Small intestine (tissue), 7 donors: ENCODE results near the gene WNT4. TPM values are rescaled to one million over a fixed set of nuclear protein-coding genes. Genes with fewer than 3 reads are reported as not detected.

Experiments used
- DNase-seq, 2 donors: peaks; one replicate each; pipeline versions ENCODE4 v3.0.0 to v3.0.0-alpha.2; 2013
- FAIRE-seq: peaks from 2 replicates; lab custom pipeline; 2012; peaks lifted over from hg19 to GRCh38; lab: Jason Lieb, UNC
- H3K27ac ChIP-seq, 3 donors: one replicate each; pipeline ENCODE4 v1.5.1; 2013; ENCODE audit warnings: low read length in 2 of 3, mild to moderate bottlenecking in 2 of 3, control low read depth in 1 of 3, inconsistent platforms in 1 of 3, low read depth in 1 of 3, moderate library complexity in 1 of 3
- H3K27me3 ChIP-seq, 3 donors: one replicate each; pipeline ENCODE4 v1.6.1; 2013; ENCODE audit warnings: low read length in 3 of 3, inconsistent platforms in 1 of 3; ENCODE audit not compliant: control insufficient read depth in 3 of 3, insufficient read depth in 3 of 3
- H3K36me3 ChIP-seq, 3 donors: one replicate each; pipeline ENCODE4 v1.6.1; 2013; ENCODE audit warnings: low read length in 3 of 3, inconsistent platforms in 1 of 3, low read depth in 1 of 3, mild to moderate bottlenecking in 1 of 3, moderate library complexity in 1 of 3; ENCODE audit not compliant: control insufficient read depth in 3 of 3, insufficient read depth in 2 of 3
- H3K4me1 ChIP-seq, 3 donors: one replicate each; pipeline ENCODE4 v1.6.1; 2013; ENCODE audit warnings: low read length in 2 of 3, inconsistent platforms in 1 of 3, low read depth in 1 of 3, mild to moderate bottlenecking in 1 of 3, moderate library complexity in 1 of 3; ENCODE audit not compliant: control insufficient read depth in 3 of 3, insufficient read depth in 2 of 3
- H3K4me3 ChIP-seq, 3 donors: one replicate each; pipeline ENCODE4 v1.5.1; 2013; ENCODE audit warnings: low read length in 3 of 3, control low read depth in 1 of 3, inconsistent platforms in 1 of 3, low read depth in 1 of 3, mild to moderate bottlenecking in 1 of 3, moderate library complexity in 1 of 3
- H3K9me3 ChIP-seq, 2 donors: one replicate each; pipeline ENCODE4 v1.6.1; 2013; ENCODE audit warnings: low read depth in 1 of 2, low read length in 1 of 2; ENCODE audit not compliant: control insufficient read depth in 2 of 2, insufficient read depth in 1 of 2
- WGBS, 3 donors: extraction: QIAGEN DNeasy Blood & Tissue Kit; methylation state at CpG; one replicate each; pipeline ENCODE4 v1.1.7; 2013; 5-methylcytosine and 5-hydroxymethylcytosine counted together
- polyA plus RNA-seq, 4 donors: library from polyadenylated mRNA; stranded (reverse) in 3 of 4; unstranded in 1 of 4; fragments of 200-250 nt in 3 of 4; fragments of 120-200 nt in 1 of 4; gene quantifications; one replicate each; pipeline versions ENCODE4 v1.2.1 to v1.2.3, GENCODE V29; 2013
- donor health status: healthy with polysubstance abuse.
- donor health status: control.
- donor health status: control.
- donor health status: Bipolar disorder and iron deficiency.
- donor health status: healthy.

The WNT4 gene
- polyA plus RNA-seq, 4 donors = 0.81 to 2.3 (median 1.3) TPM; not detected in 1

DNA sequence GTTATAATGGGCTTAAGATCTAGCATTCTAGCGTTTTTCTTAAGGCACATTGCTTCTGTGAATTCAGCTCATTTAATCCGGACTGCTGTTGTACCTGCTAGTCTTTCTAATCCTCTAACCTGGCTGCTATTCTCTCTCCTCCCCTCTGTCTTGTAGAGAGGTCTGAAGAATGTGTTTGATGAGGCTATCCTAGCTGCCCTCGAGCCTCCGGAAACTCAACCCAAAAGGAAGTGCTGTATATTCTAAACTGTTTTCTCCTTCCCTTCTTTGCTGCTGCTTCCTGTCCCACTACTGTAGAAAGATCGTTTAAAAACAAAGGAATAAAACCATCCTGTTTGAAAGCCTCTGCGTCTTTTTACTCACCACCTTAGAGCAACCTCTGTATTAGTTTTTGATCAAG is 53.1 kb downstream of the WNT4 start:
- no peaks in the 10 kb centered on the region for H3K9me3 ChIP-seq
- no peak overlapping the region for H3K4me3 ChIP-seq
- H3K36me3 ChIP-seq = peaks cover 10 to 27% (median 13%) of the 10 kb centered on the region in 3 donors

DNA sequence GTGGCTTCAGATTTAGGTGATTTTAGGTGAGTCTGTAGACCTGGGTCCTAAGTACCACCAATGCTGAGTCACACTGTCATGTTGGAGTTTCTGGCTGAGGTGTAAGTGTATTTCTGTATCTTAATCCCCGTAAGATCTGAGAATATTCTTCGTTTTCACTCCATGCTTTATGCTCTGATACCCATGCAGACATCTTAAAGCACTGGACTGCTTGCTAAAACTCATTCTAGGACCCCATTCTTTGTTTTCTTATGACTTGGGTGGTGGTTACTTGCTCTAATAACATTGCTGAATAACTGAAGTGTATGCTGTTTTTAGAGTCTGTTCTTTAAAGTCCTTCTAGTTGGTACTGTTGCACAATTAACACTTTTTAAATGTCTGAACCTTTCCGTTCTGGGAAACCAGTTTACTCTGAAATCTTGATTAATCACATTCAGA is 53.7 kb downstream of the WNT4 start:
- DNase-seq (no peak), FAIRE-seq (no peak)
- H3K4me1 ChIP-seq = peaks cover 0 to 10% (median 0%) of the 10 kb centered on the region in 3 donors
- H3K36me3 ChIP-seq = peaks cover 10 to 27% (median 11%) of the 10 kb centered on the region in 3 donors
- H3K27me3 ChIP-seq = no peaks in the 10 kb centered on the region
- H3K27ac ChIP-seq = peak overlapping the region in 1 of 3 donors; percentile 40
- no peaks in the 10 kb centered on the region for H3K9me3 ChIP-seq
- WGBS, 3 donors = 48 to 63% (median 48%) methylated on average over 3 of the region's 3 CpGs
- no peak overlapping the region for H3K4me3 ChIP-seq

More for the DNA sequence above, 53.1 kb downstream of the WNT4 start:
- Histone ChIP-seq H3K27me3 (no peaks in the 10 kb centered on the region), H3K27ac (no peak overlapping the region), H3K4me1 (peaks cover 0 to 10% (median 0%) of the 10 kb centered on the region in 3 donors)
- WGBS, 3 donors = 27 to 47% (median 47%) methylated on average over 6 of the region's 6 CpGs
- DNase-seq (no peak), FAIRE-seq (no peak)

DNA sequence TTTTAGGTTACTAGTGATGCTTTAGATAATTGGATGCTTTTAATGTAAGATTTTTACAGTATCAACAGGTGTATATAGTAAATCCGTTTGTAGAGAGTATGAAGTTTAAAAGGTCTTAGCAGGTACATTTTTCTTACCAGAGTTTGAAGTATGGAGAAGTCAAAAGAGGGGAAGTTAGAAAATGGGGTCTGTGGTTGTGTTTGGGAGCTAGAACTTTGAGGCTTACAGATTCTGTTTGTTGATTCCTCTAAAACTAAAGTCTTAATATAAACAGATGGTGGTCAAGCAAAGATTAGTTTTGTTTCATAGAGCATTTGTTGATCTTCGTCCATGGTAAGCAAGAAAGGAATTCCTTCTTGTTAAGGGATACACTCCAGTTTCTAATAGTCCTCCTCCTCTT is 54.6 kb downstream of the WNT4 start:
- FAIRE-seq = no peak
- H3K4me1 ChIP-seq = peaks cover 0 to 10% (median 0%) of the 10 kb centered on the region in 3 donors
- H3K4me3 ChIP-seq = no peak overlapping the region

DNA sequence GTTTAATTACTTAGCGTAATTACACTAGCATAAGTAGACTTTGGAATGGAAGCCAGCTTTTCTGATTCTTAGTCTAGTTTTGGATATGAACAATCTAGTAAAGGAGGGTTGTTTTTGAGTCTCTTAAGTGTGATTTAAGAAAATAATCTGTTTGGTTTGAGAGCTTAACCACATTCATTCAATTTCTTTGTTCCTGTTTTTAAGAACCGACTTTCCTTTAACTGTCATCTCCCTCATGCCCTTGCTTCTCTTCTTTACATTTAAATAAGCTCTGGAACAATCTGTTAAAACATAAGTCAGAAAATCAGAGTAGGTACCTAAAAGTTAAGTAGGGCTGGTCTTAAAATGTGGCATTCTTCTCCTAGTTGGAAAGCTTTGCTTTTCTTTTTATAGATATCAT is 62.7 kb downstream of the WNT4 start:
- DNase-seq (no peak), FAIRE-seq (no peak)
- Histone ChIP-seq H3K4me3 (no peak overlapping the region), H3K4me1 (peaks cover 0 to 3% (median 3%) of the 10 kb centered on the region in 3 donors), H3K9me3 (no peaks in the 10 kb centered on the region), H3K36me3 (peaks cover 0 to 24% (median 13%) of the 10 kb centered on the region in 3 donors), H3K27me3 (no peaks in the 10 kb centered on the region), H3K27ac (no peak overlapping the region)
- 73 to 91% (median 81%) methylated on average over 2 of the region's 2 CpGs for WGBS, 3 donors

More for the DNA sequence above, 54.6 kb downstream of the WNT4 start:
- no peak for DNase-seq
- no peaks in the 10 kb centered on the region for H3K27me3 ChIP-seq
- peaks cover 10 to 25% (median 12%) of the 10 kb centered on the region in 3 donors for H3K36me3 ChIP-seq
- no peaks in the 10 kb centered on the region for H3K9me3 ChIP-seq
- H3K27ac ChIP-seq = no peak overlapping the region
- WGBS, 3 donors = 36 to 64% (median 55%) methylated on average over 2 of the region's 2 CpGs

DNA sequence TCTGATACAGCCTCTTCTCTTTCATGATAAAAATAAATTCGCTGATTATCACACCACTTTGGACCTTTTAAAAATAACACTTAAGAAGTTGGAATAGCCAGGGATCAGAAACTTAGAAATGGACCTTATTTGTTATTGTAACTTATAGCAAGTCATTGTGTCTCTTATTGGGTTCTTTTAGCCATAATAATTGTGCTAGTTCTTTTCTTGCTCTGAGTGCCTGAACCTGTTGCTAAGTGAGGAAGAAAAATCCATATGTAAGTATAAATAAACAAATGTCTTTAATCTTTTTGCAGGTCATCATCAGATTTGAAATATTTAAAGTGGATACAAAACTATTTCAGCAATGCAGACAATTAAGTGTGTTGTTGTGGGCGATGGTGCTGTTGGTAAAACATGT is 64.8 kb downstream of the WNT4 start:
- FAIRE-seq (no peak), DNase-seq (no peak)
- no peaks in the 10 kb centered on the region for H3K9me3 ChIP-seq
- H3K4me1 ChIP-seq = peaks cover 0 to 9% (median 3%) of the 10 kb centered on the region in 3 donors
- no peak overlapping the region for H3K27ac ChIP-seq
- WGBS, 3 donors = 78 to 86% (median 86%) methylated on average over 2 of the region's 2 CpGs
- H3K27me3 ChIP-seq = no peaks in the 10 kb centered on the region
- H3K4me3 ChIP-seq = no peak overlapping the region
- peaks cover 4 to 24% (median 13%) of the 10 kb centered on the region in 3 donors for H3K36me3 ChIP-seq

DNA sequence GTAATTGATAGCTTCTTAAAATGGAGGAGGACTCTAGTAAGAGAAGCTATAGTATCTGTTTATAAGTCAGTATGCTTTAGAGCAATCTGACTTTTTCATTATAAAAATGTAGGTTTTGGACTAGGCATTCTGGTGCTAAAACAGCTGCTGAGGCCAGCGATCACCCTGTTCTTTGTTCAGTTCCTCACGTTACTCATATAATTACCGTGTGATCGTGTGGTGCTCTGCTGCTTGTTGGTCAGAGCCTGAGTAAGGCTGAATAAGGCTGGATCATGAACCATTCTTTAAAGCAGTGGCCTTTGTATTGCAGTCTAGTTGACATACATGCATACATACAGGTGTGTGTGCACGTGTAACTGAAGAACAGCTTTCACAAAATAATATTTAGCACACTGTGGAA is 65.2 kb downstream of the WNT4 start:
- FAIRE-seq (no peak), DNase-seq (no peak)
- Histone ChIP-seq H3K36me3 (peaks cover 4 to 21% (median 13%) of the 10 kb centered on the region in 3 donors), H3K27me3 (no peaks in the 10 kb centered on the region), H3K9me3 (no peaks in the 10 kb centered on the region), H3K4me1 (peaks cover 0 to 9% (median 3%) of the 10 kb centered on the region in 3 donors), H3K27ac (no peak overlapping the region), H3K4me3 (no peak overlapping the region)
- WGBS, 3 donors = 39 to 50% (median 41%) methylated on average over 5 of the region's 5 CpGs

DNA sequence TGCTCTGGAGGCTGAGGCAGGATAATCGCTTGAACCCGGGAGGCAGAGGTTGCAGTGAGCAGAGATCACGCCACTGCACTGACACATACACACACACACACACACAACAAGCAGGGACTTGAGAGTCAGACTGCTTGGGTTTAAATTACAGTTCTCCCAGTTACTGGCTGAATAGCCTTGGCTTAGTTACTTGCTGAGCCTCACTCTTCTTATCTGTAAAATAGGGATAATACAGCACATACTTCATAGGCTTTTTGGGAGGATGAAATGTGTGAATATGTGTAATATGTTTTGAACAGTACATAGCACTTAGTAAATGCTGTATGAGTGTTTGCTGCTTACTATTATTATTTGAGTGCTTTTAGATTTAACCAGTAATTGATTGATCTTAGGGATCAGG is 66.6 kb downstream of the WNT4 start:
- peaks cover 4 to 22% (median 5%) of the 10 kb centered on the region in 3 donors for H3K36me3 ChIP-seq
- no peaks in the 10 kb centered on the region for H3K9me3 ChIP-seq
- no peak for DNase-seq
- 81 to 94% (median 90%) methylated on average over 3 of the region's 3 CpGs for WGBS, 3 donors
- H3K4me1 ChIP-seq = peaks cover 0 to 11% (median 3%) of the 10 kb centered on the region in 3 donors
- H3K27ac ChIP-seq = no peak overlapping the region
- FAIRE-seq = no peak
- H3K27me3 ChIP-seq = no peaks in the 10 kb centered on the region
- no peak overlapping the region for H3K4me3 ChIP-seq

DNA sequence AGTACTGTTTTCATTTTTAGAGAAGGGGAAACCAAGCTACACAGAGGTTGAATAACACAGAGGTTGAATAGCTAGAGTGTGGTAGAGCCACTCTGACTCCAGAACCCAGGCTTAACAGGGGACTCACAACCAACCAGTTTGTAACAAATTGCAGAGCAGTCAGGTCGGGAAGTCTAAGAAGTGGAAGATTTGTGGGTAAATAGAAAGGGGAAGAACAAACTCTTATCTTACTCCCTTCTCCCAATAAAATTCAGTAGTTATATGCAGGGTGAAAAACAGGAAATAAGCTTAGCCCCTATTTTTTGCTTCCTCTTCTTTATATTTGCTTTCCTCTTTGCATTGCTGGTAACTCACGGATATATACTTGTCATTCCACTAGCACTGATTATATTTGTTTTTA is 67.2 kb downstream of the WNT4 start:
- H3K4me1 ChIP-seq = peaks cover 0 to 11% (median 3%) of the 10 kb centered on the region in 3 donors
- H3K36me3 ChIP-seq = peaks cover 4 to 19% (median 4%) of the 10 kb centered on the region in 3 donors
- FAIRE-seq = no peak
- H3K9me3 ChIP-seq = no peaks in the 10 kb centered on the region
- no peak for DNase-seq
- H3K4me3 ChIP-seq = no peak overlapping the region
- H3K27ac ChIP-seq = peak overlapping the region in 1 of 3 donors; percentile 27
- 26 to 29% (median 27%) methylated on average over 2 of the region's 2 CpGs for WGBS, 3 donors
- no peaks in the 10 kb centered on the region for H3K27me3 ChIP-seq

DNA sequence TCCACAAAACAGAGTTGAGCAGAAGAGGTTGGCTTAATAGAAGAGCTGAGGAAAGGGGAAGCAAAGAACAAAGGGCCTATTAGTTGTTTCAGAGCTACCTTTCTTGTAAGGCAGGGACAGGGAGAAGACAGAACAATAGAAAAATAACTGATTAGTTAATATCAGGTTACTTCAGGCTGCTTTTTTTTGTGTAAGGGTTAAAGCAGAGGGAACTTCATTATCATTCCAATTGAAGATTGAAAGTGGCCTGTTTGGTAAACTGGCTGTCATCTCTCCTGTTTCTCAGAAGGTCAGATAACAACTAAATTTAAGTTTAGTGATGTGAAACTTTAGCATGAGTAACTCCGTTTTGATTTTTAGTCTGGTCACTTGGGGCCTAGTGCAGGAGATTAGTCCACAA is 68.1 kb downstream of the WNT4 start:
- no peak overlapping the region for H3K27ac ChIP-seq
- no peaks in the 10 kb centered on the region for H3K27me3 ChIP-seq
- peaks cover 0 to 11% (median 3%) of the 10 kb centered on the region in 3 donors for H3K4me1 ChIP-seq
- WGBS, 3 donors = 17 to 31% (median 24%) methylated on average over 1 of the region's 1 CpG
- no peaks in the 10 kb centered on the region for H3K9me3 ChIP-seq
- H3K36me3 ChIP-seq = peaks cover 3 to 22% (median 4%) of the 10 kb centered on the region in 3 donors
- no peak for DNase-seq
- H3K4me3 ChIP-seq = no peak overlapping the region
- no peak for FAIRE-seq
